SHP77 (cell line): ENCODE results near the gene LCORL.
"Not testable (repeated sequence)": the region's sequence is repeated elsewhere in the genome, so short reads cannot be mapped to it uniquely, and the experiment has no call there.

Source experiments
- DNase-seq, 2 experiments: peaks; one replicate each; lab custom pipeline; 2025; lab: John Stamatoyannopoulos, UW

The LCORL gene

GRCh38 chr4:17932041-17932440 is 89.5 kb downstream of the LCORL start:
- DNase-seq = no peak

DNA sequence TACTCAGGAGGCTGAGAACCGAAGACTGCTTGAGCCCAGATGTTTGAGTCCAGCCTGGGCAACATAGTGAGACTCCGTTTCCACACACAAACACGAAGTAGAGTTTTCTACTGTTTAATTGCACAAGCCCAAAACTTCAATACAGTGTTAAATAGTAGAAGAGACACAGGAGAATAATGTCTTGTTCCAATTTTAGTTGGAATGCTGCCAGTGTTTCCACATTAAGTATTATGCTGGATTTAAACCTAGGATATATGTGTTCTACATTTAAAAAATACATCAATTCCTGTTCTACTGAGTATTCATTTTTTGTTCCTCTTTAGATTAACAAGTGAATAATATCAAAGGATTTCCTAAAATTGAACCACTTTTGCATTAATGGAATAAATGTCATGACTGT is 91.3 kb downstream of the LCORL start:
- DNase-seq = no peak

GRCh38 chr4:17924189-17924588 is 97.4 kb downstream of the LCORL start:
- no peak for DNase-seq

- no peak for DNase-seq
Measured at GRCh38 chr4:17921451-17921850, 100.1 kb downstream of the LCORL start.

DNA sequence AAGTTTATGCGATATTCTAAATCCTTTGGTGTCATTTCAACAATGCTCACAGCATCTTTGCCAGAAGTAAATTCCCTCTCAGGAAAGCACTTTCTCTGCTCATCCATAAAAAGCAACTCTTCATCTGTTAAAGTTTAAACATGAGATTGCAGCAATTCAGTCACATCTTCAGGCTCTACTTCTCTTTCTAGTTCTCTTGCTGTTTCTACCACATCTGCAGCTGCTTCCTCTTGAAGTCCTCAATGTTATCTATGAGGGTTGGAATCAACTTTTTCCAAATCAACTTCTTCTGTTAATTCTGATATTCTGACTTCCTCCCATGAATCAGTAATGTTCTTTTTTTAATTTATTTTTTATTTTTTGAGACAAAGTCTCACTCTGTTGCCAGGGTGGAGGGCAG is 100.9 kb downstream of the LCORL start:
- no peak for DNase-seq

- DNase-seq = no peak
Measured at GRCh38 chr4:17915439-17915838, 106.1 kb downstream of the LCORL start.

DNA sequence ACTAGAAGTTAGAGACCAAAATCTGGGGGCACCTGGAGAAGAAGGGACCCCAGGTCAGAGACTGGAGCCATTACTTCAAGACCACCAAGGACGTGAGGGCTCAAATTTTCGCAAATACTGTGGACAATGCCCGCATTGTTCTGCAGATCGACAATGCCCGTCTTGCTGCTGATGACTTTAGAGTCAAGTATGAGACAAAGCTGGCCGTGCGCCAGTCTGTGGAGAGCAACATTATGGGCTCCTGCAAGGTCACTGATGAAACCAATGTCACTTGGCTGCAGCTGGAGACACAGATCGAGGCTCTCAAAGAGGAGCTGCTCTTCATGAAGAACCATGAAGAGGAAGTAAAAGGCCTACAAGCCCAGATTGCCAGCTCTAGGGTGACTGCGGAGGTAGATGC is 109.5 kb downstream of the LCORL start:
- DNase-seq = no peak

DNA sequence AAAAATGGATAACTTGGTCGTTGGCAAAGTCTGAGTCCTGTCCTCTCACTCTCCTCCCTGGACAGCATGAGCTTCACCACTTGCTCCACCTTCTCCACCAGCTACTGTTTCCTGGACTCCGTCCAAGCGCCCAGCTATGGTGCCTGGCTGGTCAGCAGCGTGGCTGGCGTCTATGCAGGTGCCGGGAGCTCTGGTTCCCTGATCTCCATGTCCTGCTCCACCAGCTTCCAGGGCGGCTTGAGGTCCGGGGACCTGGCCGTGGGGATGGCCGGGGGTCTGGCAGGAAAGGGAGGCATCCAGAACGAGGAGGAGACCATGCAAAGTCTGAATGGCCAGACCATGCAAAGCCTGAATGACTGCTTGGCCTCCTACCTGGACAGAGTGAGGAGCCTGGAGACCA is 109.9 kb downstream of the LCORL start:
- DNase-seq = no peak

DNA sequence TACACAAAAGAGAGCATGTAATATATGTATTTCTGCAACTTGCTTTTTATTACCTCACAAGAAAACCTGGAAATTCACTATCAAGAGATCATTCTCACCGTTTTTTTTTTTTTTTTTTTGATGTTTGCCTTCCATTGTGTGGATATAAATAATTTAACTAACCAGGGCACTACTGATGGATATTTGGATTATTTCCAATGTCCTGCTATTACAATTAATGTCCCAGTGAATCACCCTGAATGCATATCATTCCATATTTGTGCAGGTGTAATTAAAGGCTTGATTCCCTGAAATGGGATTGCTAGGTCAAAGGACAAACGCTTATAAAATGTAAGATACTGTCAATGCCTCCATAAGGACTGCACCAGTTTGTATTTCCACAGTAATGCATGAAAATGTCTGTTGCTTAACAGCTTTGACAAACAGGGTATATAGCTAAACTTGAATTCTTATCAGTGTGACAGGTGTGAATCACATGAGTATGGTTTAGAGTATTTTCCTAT is 123.0 kb downstream of the LCORL start:
- DNase-seq = no peak

- no peak for DNase-seq
Measured at GRCh38 chr4:17895481-17895880, 126.1 kb downstream of the LCORL start.

DNA sequence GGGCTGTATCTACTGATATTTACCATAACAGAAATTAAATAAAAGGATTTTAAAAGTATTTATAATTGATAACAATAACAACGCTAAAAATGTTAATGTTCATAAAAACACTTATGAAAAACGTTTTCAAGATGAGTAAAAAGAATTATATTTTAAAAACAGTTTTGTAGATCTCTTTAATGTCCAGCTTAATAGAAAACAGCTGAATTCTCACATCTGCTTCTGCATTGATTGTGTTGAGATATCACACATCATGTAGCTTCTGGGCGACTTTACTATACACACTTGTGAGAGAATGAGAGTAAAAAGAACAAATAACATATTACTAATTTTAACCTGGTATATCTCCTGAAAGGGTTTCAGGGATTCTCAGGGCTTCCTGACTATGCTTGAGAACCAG is 127.1 kb downstream of the LCORL start:
- DNase-seq = no peak

- no peak for DNase-seq
Measured at GRCh38 chr4:17889692-17890091, 131.9 kb downstream of the LCORL start.

GRCh38 chr4:17884511-17884910 is 137.0 kb downstream of the LCORL start:
- DNase-seq = no peak

GRCh38 chr4:17884063-17884462 is 137.5 kb downstream of the LCORL start:
- DNase-seq = no peak

DNA sequence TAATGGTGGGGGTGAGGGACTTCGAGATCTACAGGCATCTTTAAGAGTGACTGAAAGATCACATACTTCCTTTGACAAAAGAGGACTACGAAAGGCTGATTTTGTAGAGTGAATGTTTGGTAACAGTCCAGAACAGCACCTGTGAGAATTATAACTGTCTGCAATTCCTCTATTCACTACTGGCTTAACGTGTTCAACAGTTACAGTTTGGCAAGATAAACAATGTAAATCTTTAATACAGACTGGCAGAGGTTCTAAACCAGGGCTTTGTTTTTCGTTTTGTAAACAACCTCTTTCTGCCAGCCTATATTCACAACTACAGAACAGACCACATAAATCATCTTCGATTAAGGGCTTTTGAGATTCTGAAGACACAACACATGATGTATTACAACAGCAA is 143.9 kb downstream of the LCORL start:
- DNase-seq = no peak

- DNase-seq = no peak
Measured at GRCh38 chr4:17876943-17877342, 144.6 kb downstream of the LCORL start.

- no peak for DNase-seq
Measured at GRCh38 chr4:17875402-17876070, 146.0 kb downstream of the LCORL start.

- no peak for DNase-seq
Measured at GRCh38 chr4:17869327-17869726, 152.2 kb downstream of the LCORL start.

- DNase-seq = no peak
Measured at GRCh38 chr4:17867276-17867675, 154.3 kb downstream of the LCORL start.

DNA sequence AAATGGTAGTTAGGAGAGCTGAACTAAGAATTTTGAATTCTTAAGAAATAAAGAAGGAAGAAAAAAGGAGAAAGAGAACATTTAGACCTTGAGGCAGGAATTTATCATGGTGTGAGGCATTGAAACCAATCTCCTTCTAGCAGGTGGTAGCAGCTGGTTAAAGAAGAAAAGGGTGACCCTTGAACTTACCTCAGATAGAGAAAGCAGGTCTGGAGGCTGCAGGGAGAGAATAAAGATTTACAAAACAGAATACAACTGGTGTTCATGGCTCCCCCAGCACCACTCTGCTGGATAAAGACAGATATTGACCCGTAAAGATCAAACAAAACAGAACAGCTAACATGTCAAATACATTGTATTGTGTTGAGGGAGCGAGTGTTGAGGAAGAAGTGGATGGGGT is 154.7 kb downstream of the LCORL start:
- no peak for DNase-seq

GRCh38 chr4:17865866-17866363 is 155.6 kb downstream of the LCORL start:
- DNase-seq = no peak

DNA sequence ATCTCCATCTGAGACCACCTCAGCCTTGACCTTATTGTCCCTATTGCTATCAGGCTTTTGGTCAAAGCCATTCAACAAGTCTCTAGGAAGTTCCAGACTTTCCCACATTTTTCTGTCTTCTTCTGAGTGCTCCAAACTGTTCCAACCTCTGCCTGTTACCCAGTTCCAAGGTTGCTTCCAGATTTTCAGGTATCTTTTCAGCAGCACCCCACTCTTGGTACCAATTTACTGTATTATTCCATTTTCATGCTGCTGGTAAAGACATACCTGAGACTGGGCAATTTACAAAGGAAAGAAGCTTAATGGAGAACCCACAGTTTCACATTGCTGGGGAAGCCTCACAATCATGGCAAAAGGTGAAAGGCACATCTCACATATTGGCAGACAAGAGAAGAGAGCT is 159.6 kb downstream of the LCORL start:
- not testable (repeated sequence) for DNase-seq

GRCh38 chr4:17859793-17860406 is 161.7 kb downstream of the LCORL start:
- no peak for DNase-seq

DNA sequence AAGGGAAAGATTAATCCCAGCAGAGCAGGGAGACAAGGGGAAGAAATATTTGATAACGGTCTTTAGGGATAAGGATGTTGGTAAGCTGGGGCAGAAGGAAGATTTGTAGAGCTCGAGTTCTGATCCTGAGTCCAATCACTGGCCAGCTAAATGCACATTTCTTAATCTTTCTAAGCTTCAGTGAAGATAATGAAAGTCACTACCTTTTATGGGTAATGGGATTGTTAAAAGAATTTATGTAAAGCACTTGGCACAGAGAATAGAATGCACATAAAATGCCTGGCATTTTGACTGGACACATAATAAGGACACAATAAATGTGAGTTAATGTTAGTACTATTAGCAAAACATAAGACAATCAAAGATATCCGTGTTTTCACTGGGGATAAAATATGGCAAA is 167.5 kb downstream of the LCORL start:
- no peak for DNase-seq
